NCI-H2029 treated with DMSO at 0.1 percent for 48 hours (cell line): ENCODE results near the gene UBE2Q2.
"Not testable (repeated sequence)": the region's sequence is repeated elsewhere in the genome, so short reads cannot be mapped to it uniquely, and the experiment has no call there.

Experiments used
- DNase-seq: peaks from one replicate; lab custom pipeline; 2025; lab: John Stamatoyannopoulos, UW

UBE2Q2 gene

GRCh38 chr15:75842722-75843677 is at the start of gene UBE2Q2:
Gene UBE2Q2 (plus strand): TSS chr15:75843447. CDS start chr15:75843667, 220 bp downstream.
- DNase-seq: no peak

GRCh38 chr15:75796321-75796720 is 46.9 kb upstream of the UBE2Q2 start:
- DNase-seq: no peak

DNA sequence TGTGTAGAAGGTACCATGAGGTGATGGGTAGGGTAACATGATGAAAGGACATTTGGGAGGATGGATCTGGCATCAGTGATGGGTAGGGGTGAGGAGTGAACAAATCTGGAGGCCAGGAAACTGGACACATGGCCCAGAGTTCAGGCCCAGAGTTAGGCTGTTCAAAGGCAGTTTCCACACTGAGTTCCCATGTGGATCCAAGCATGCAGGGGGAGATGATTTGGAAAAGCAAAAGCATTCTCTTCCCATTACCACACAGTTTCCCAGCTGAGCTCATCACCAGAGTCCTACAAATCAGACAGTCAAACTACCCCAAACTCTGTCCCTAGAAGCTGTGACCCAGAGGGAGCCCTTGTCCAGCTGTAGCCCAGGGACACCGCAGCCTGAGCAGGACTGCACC is 46.1 kb upstream of the UBE2Q2 start:
- DNase-seq: not testable (repeated sequence)

- DNase-seq: no peak
Observed at GRCh38 chr15:75799190-75799589, 44.1 kb upstream of the UBE2Q2 start.

- not testable (repeated sequence) for DNase-seq
Observed at GRCh38 chr15:75800409-75800808, 42.8 kb upstream of the UBE2Q2 start.

GRCh38 chr15:75801859-75802593 is 41.2 kb upstream of the UBE2Q2 start:
- no peak for DNase-seq

GRCh38 chr15:75807486-75807885 is 35.8 kb upstream of the UBE2Q2 start:
- DNase-seq: not testable (repeated sequence)

GRCh38 chr15:75808009-75808408 is 35.2 kb upstream of the UBE2Q2 start:
- not testable (repeated sequence) for DNase-seq

GRCh38 chr15:75808563-75808962 is 34.7 kb upstream of the UBE2Q2 start:
- DNase-seq: no peak

GRCh38 chr15:75809986-75810750 is 33.1 kb upstream of the UBE2Q2 start:
- peak; percentile 8 for DNase-seq

GRCh38 chr15:75810874-75811498 is 32.3 kb upstream of the UBE2Q2 start:
- no peak for DNase-seq

DNA sequence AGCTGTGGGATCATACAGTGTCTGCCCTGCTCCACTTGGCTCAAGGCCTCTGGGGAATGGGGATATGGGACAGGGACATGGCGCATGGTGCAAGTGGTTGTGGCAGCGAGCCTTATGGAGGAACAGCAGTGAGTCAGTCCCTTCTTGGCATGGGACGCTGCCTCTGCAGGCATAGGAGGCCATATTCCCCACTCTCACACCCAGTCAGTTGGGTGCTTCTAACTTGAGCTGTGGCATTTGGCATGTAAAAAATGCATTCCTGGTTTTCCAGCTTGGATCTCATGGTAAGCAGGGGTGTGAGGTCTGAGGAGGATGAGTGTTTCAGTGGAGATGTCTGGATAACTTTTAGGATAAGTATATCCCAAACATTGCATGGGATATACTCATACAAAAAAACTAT is 31.6 kb upstream of the UBE2Q2 start:
- DNase-seq: no peak

DNA sequence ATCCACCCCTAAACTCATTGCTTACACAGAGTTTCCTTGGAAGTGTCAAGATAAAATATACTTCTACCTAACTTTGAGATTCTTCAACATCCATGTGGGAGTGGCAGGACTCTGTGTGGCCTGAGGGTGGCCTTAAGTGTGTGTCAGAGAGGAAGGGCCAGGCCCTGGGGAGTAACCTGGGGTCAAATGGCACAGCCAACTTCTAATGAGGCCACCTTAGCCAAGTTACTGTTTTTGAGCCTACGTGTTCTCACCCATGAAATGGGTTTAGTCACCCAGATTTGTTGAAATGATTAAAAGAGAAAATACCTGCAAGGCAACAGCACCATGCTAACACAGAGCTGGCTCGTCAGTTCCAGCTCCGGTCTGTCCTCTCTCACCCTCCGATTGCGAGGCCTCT is 28.5 kb upstream of the UBE2Q2 start:
- DNase-seq: no peak

- no peak for DNase-seq
Observed at GRCh38 chr15:75815811-75816719, 27.2 kb upstream of the UBE2Q2 start.

GRCh38 chr15:75817138-75817935 is 25.9 kb upstream of the UBE2Q2 start:
- no peak for DNase-seq

DNA sequence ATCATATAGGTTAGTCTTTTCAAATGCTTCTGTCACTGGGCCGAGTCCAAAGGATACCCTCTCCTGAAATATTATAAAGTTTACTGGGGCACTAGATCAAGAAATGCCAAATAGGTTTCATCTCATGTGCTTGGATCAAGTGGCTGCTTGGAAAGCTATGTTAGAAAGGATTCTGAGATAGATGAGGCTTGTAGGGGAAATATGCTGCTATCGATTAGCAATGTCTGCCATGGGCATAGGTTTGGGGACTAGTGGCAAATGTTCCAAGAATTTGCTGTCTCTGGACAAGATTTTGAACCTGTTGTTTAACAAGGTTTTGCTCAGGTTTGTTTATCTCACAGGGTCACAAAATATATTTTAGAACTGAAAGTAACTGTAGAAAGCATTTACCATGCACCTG is 23.0 kb upstream of the UBE2Q2 start:
- no peak for DNase-seq

GRCh38 chr15:75821786-75822345 is 21.4 kb upstream of the UBE2Q2 start:
- DNase-seq: no peak

DNA sequence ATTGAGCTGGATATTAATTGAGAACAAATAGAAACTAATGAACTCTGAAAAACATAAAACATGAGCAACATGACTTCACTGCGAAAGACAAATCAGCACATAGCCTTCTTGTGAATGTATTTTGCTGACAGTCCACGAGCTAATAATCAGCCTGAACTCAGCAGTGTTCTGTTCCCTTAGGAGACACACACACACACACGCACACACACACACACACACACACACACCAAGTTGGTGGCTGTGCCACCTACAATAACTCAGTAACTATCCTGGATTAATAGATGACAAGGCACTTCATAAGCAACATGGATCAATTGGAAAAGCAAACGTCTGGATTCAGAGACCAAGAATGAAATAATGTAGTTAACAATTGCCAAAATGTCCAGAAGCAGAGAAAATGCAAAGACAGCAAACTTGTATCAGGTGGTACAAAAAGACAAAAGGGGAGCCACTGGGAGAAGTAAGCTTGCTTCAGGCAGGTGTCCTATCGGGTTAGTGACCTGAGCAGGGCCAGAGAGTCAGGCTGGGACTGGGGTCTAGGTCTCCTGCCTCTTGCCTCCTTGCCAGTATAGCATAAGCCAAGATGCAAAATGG is 20.5 kb upstream of the UBE2Q2 start:
- no peak for DNase-seq
